Activated gamma-delta T cell treated with Interleukin-2 at 50 U/mL for 16 hours (primary cell): Measurements from ENCODE around the gene ROCK2.
"Not testable (repeated sequence)": the region's sequence is repeated elsewhere in the genome, so short reads cannot be mapped to it uniquely, and the experiment has no call there.

Experiments used
- DNase-seq: peaks from one replicate; pipeline ENCODE4 v3.0.0-alpha.2; 2020

Gene ROCK2

GRCh38 chr2:11338580-11338979 lies 5.9 kb downstream of the ROCK2 start:
- no peak for DNase-seq

- DNase-seq, result no peak
Measured at GRCh38 chr2:11337909-11338308, 6.5 kb downstream of the ROCK2 start.

GRCh38 chr2:11336189-11336588 lies 8.2 kb downstream of the ROCK2 start:
- DNase-seq, result no peak

GRCh38 chr2:11333427-11334183 lies 10.8 kb downstream of the ROCK2 start:
- DNase-seq, result no peak

- DNase-seq, result no peak
Measured at GRCh38 chr2:11332596-11332995, 11.8 kb downstream of the ROCK2 start.

- no peak for DNase-seq
Measured at GRCh38 chr2:11330457-11331142, 13.8 kb downstream of the ROCK2 start.

- DNase-seq, result no peak
Measured at GRCh38 chr2:11329776-11330175, 14.7 kb downstream of the ROCK2 start.

GRCh38 chr2:11328522-11328921 lies 15.9 kb downstream of the ROCK2 start:
- DNase-seq, result not testable (repeated sequence)

- DNase-seq, result no peak
Measured at GRCh38 chr2:11327871-11328270, 16.6 kb downstream of the ROCK2 start.

GRCh38 chr2:11326677-11327211 lies 17.7 kb downstream of the ROCK2 start:
- DNase-seq, result no peak

- no peak for DNase-seq
Measured at GRCh38 chr2:11325961-11326676, 18.3 kb downstream of the ROCK2 start.

- DNase-seq, result no peak
Measured at GRCh38 chr2:11321847-11322246, 22.6 kb downstream of the ROCK2 start.

- DNase-seq, result no peak
Measured at GRCh38 chr2:11320698-11321492, 23.5 kb downstream of the ROCK2 start.

GRCh38 chr2:11319939-11320338 lies 24.5 kb downstream of the ROCK2 start:
- no peak for DNase-seq

GRCh38 chr2:11315074-11315705 lies 29.2 kb downstream of the ROCK2 start:
- no peak for DNase-seq

- no peak for DNase-seq
Measured at GRCh38 chr2:11314487-11314886, 29.9 kb downstream of the ROCK2 start.

GRCh38 chr2:11312770-11313471 lies 31.5 kb downstream of the ROCK2 start:
- no peak for DNase-seq

GRCh38 chr2:11311543-11311942 lies 32.9 kb downstream of the ROCK2 start:
- no peak for DNase-seq

- no peak for DNase-seq
Measured at GRCh38 chr2:11310212-11310611, 34.2 kb downstream of the ROCK2 start.

GRCh38 chr2:11309706-11310105 lies 34.7 kb downstream of the ROCK2 start:
- DNase-seq, result no peak

- no peak for DNase-seq
Measured at GRCh38 chr2:11307764-11308415, 36.5 kb downstream of the ROCK2 start.
